Panc1 (cell line): ENCODE data around the gene TNNI3K. TPM values are rescaled to one million over a fixed set of nuclear protein-coding genes. Genes with fewer than 3 reads are reported as not detected.
A peak's percentile ranks its signal among the peaks of the same experiment; 100 is the strongest.

Experiments
- ATAC-seq: fragments of 200-7000 bp; cut with Tn5 transposase; 2 replicates; pipeline ENCODE4 v1.9.1; 2020; ENCODE audit warnings: mild to moderate bottlenecking, moderate library complexity
- BruUV-seq: library from RNA; stranded (reverse); fragments of 400-500 nt; replicated peaks from 2 replicates; lab custom pipeline; 2021; lab: Mats Ljungman, UMichigan
- CTCF ChIA-PET: fragments of 300-600 bp; sonication (Branson Sonifier 250); formaldehyde crosslinking; loops from one replicate; lab custom pipeline; 2022; ENCODE audit warnings: antibody characterized with exemption; lab: Charles Lee
- POLR2A ChIA-PET: fragments of 300-600 bp; sonication (Branson Sonifier 250); formaldehyde crosslinking; loops from one replicate; lab custom pipeline; 2022; ENCODE audit warnings: antibody characterized with exemption; lab: Charles Lee
- DNase-seq: peaks from one replicate; pipeline ENCODE4 v3.0.0-alpha.2; 2010; ENCODE audit warnings: low read depth, low spot score
- H3K27ac ChIP-seq: 2 replicates; pipeline ENCODE4 v1.5.1; 2011; ENCODE audit warnings: mild to moderate bottlenecking, low read length, inconsistent platforms
- H3K27me3 ChIP-seq: fragments of 200-500 bp; sonication (Bioruptor generic); 2 replicates; pipeline ENCODE4 v1.6.0; 2014; ENCODE audit warnings: low read length, inconsistent platforms; ENCODE audit not compliant: control insufficient read depth, insufficient read depth
- H3K36me3 ChIP-seq: fragments of 200-500 bp; sonication (Bioruptor generic); 2 replicates; pipeline ENCODE4 v1.5.1; 2014; ENCODE audit warnings: inconsistent platforms, mild to moderate bottlenecking, low read length, moderate library complexity; ENCODE audit not compliant: control insufficient read depth, insufficient read depth
- H3K4me1 ChIP-seq: 2 replicates; pipeline ENCODE4 v1.5.1; 2011; ENCODE audit warnings: inconsistent platforms, mild to moderate bottlenecking, low read length, moderate library complexity; ENCODE audit not compliant: control insufficient read depth, insufficient read depth
- H3K4me3 ChIP-seq, 2 experiments: 2 replicates each; pipeline ENCODE4 v1.5.1; 2011 to 2012; ENCODE audit warnings: low read depth in 2 of 2, low read length in 2 of 2, mild to moderate bottlenecking in 2 of 2, inconsistent platforms in 1 of 2, moderate library complexity in 1 of 2
- H3K9me3 ChIP-seq: fragments of 200-500 bp; sonication (Bioruptor generic); 2 replicates; pipeline ENCODE4 v1.5.1; 2014; ENCODE audit warnings: low read depth, mild to moderate bottlenecking, inconsistent platforms, low read length, moderate library complexity; ENCODE audit not compliant: control insufficient read depth, insufficient read depth
- CTCF ChIP-seq: fragments of 450-650 bp; IDR thresholded peaks from 2 replicates; pipeline ENCODE4 v1.5.1; 2017; ENCODE audit warnings: mild to moderate bottlenecking
- POLR2AphosphoS5 ChIP-seq: IDR thresholded peaks from 2 replicates; pipeline ENCODE4 v1.6.1; 2012; ENCODE audit warnings: mild to moderate bottlenecking, low read depth, low read length, moderate library complexity
- SIN3A ChIP-seq: IDR thresholded peaks from 2 replicates; pipeline ENCODE4 v1.6.1; 2012; ENCODE audit warnings: low read depth, mild to moderate bottlenecking, low read length, moderate library complexity, borderline replicate concordance; ENCODE audit not compliant: insufficient read depth
- TCF7L2 ChIP-seq: IDR thresholded peaks from 2 replicates; pipeline ENCODE4 v1.6.1; 2011; ENCODE audit warnings: mild to moderate bottlenecking, low read depth, low read length, inconsistent platforms
- in situ Hi-C: cut with HindIII; loops from 2 replicates; pipeline ENCODE4 v1.10.0; 2016; ENCODE audit warnings: low sequenced_read_pairs, low pct_unique_long_range_greater_than_20kb
- intact Hi-C: fragments of 100-400 bp; cut with micrococcal nuclease; formaldehyde crosslinking; loops from one replicate; pipeline ENCODE4 v1.10.0; 2022; ENCODE audit not compliant: unreplicated experiment
- total RNA-seq: library from RNA; stranded (reverse); gene quantifications from one replicate; pipeline ENCODE4 v1.2.1, GENCODE V29; 2021; ENCODE audit not compliant: unreplicated experiment
- TF ChIP-seq, protein P1 (sequence below), 2 experiments: IDR thresholded peaks; 2 replicates each; pipeline ENCODE4 v1.6.1; 2011 to 2012; ENCODE audit warnings: low read depth in 2 of 2, control low read depth in 1 of 2, low read length in 1 of 2, mild to moderate bottlenecking in 1 of 2, moderate library complexity in 1 of 2; ENCODE audit not compliant: insufficient read depth in 1 of 2

TNNI3K gene
- total RNA-seq, 1 experiment from 2014 or later: not detected

DNA sequence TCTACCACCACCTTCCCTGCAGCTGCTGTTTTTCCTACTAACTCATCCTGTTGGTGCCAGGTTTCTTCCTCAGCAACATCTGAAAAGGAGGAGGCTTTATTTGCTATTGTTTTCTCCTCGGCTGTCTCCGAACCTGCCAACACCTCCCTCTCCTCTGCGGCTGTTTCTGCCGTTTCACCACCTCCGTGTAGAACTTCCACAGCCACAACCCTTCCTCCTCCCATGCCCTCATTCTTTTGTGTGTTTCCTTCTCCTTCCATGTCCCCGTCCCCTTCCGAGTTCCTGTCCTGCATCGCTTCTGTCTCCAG is 336.3 kb downstream of the TNNI3K start:
- in situ Hi-C loops: no loop called here
- intact Hi-C loops: no loop called here
- no peak overlapping the region for H3K4me3 ChIP-seq
- H3K36me3 ChIP-seq: no peaks in the 10 kb centered on the region
- CTCF ChIA-PET: no interaction called here
- DNase-seq (no peak), ATAC-seq (no peak)
- no peaks in the 10 kb centered on the region for H3K9me3 ChIP-seq
- no peaks in the 10 kb centered on the region for H3K4me1 ChIP-seq
- POLR2A ChIA-PET: interaction anchor here (0.6 kb wide), 1 partner anchor 8 kb away, joined by 5 read pairs; no protein-coding TSS in a partner anchor
- H3K27me3 ChIP-seq: no peaks in the 10 kb centered on the region; the same call in 1 of the 2 replicates
- BruUV-seq: no TSS peak
- TF ChIP-seq CTCF: no peak
- H3K27ac ChIP-seq: no peak overlapping the region

DNA sequence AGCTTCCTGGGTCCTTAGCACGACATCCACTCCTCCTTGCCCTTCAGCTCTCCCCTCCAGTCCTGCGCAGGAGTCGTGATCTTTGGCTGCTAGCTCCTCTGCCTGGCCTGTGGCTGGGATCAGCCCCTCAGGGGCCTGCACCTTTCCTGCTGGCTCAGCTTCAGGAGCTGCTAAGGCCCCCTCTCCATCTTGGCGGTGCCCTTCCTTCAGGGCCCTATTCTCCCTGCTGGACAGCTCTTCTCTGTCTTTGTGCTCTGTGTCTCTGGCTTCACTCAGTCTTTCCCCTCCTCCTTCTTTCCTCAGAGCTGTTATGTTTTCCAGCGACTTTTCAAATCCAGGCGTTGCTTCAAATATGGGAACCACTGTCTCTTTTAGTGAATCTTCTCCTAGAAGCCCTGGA is 336.7 kb downstream of the TNNI3K start:
- no TSS peak for BruUV-seq
- Histone ChIP-seq H3K4me3 (no peak overlapping the region), H3K9me3 (no peaks in the 10 kb centered on the region), H3K36me3 (no peaks in the 10 kb centered on the region), H3K4me1 (no peaks in the 10 kb centered on the region), H3K27ac (no peak overlapping the region), H3K27me3 (no peaks in the 10 kb centered on the region; the same call in 1 of the 2 replicates)
- DNase-seq (no peak), ATAC-seq (no peak)
- intact Hi-C loops (no loop called here), in situ Hi-C loops (no loop called here)
- no peak for TF ChIP-seq SIN3A
- TF ChIP-seq, protein P1, sequence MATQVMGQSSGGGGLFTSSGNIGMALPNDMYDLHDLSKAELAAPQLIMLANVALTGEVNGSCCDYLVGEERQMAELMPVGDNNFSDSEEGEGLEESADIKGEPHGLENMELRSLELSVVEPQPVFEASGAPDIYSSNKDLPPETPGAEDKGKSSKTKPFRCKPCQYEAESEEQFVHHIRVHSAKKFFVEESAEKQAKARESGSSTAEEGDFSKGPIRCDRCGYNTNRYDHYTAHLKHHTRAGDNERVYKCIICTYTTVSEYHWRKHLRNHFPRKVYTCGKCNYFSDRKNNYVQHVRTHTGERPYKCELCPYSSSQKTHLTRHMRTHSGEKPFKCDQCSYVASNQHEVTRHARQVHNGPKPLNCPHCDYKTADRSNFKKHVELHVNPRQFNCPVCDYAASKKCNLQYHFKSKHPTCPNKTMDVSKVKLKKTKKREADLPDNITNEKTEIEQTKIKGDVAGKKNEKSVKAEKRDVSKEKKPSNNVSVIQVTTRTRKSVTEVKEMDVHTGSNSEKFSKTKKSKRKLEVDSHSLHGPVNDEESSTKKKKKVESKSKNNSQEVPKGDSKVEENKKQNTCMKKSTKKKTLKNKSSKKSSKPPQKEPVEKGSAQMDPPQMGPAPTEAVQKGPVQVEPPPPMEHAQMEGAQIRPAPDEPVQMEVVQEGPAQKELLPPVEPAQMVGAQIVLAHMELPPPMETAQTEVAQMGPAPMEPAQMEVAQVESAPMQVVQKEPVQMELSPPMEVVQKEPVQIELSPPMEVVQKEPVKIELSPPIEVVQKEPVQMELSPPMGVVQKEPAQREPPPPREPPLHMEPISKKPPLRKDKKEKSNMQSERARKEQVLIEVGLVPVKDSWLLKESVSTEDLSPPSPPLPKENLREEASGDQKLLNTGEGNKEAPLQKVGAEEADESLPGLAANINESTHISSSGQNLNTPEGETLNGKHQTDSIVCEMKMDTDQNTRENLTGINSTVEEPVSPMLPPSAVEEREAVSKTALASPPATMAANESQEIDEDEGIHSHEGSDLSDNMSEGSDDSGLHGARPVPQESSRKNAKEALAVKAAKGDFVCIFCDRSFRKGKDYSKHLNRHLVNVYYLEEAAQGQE (IDR thresholded peaks at IDR 0.05; ENCODE audit: insufficient read depth in 1 of 2, low read depth in 2 of 2, low read length in 1 of 2): peak in 1 of 2 experiments; percentile 49; a peak in 1 of 4 replicates
- CTCF ChIA-PET: no interaction called here
- POLR2A ChIA-PET: no interaction called here

DNA sequence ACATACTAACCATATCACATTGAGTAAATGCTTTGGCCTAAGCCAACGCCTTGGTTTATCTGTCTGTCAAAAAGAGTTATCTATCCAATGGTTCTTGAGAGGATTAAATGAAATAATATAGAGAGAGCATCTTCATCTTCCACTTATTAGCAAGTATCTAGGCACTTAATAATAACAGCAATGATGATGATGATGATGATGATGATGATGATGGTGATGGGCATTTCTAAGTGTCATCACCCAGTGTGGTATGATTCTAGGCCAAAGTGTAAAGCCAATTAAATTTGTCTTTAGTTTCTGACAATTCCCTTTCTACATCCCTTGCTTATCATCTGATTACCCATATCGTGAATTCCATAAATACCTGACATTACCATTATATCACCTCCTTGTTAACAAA is 342.9 kb downstream of the TNNI3K start:
- BruUV-seq: no TSS peak
- H3K4me1 ChIP-seq: no peaks in the 10 kb centered on the region
- no peaks in the 10 kb centered on the region; the same call in 1 of the 2 replicates for H3K27me3 ChIP-seq
- no peak overlapping the region for H3K4me3 ChIP-seq
- H3K9me3 ChIP-seq: no peaks in the 10 kb centered on the region
- no peaks in the 10 kb centered on the region for H3K36me3 ChIP-seq
- CTCF ChIA-PET: no interaction called here
- POLR2A ChIA-PET: no interaction called here
- DNase-seq (no peak), ATAC-seq (no peak)
- in situ Hi-C loops (no loop called here), intact Hi-C loops (no loop called here)
- TF ChIP-seq CTCF (no peak), POLR2AphosphoS5 (no peak), TCF7L2 (no peak), SIN3A (no peak)
- TF ChIP-seq, protein P1 (IDR thresholded peaks at IDR 0.05; ENCODE audit: insufficient read depth in 1 of 2, low read depth in 2 of 2, low read length in 1 of 2): no peak
- H3K27ac ChIP-seq: no peak overlapping the region
